HepG2 (cell line): ENCODE results near the gene CUL7. TPM values are rescaled to one million over a fixed set of nuclear protein-coding genes. Genes with fewer than 3 reads are reported as not detected.

Source experiments
- DNMT3B ChIP-seq: conservative IDR thresholded peaks from 2 replicates; pipeline ENCODE4 v1.6.1; 2016; ENCODE audit warnings: missing biosample characterization, control low read depth
- KAT8 ChIP-seq: IDR thresholded peaks from 2 replicates; pipeline ENCODE4 v1.6.1; 2016; ENCODE audit warnings: missing genetic modification reagents, missing compliant biosample characterization
- KDM6A ChIP-seq: IDR thresholded peaks from 2 replicates; pipeline ENCODE4 v1.6.1; 2016; ENCODE audit warnings: low read depth
- KLF16 ChIP-seq, 2 experiments: sonication (generic) in 1 of 2; formaldehyde crosslinking in 1 of 2; IDR thresholded peaks; 2 replicates each; pipeline versions ENCODE4 v1.6.1 to v1.8.0; 2016 to 2023; ENCODE audit warnings: missing genetic modification reagents in 2 of 2, missing compliant biosample characterization in 1 of 2
- MBD4 ChIP-seq: IDR thresholded peaks from 2 replicates; pipeline ENCODE4 v1.6.1; 2012; ENCODE audit warnings: low read length, inconsistent platforms, borderline replicate concordance
- NR3C1 ChIP-seq: sonication (generic); formaldehyde crosslinking; IDR thresholded peaks from 2 replicates; pipeline ENCODE4 v1.4.0; 2020; ENCODE audit warnings: missing genetic modification reagents
- RCOR2 ChIP-seq: IDR thresholded peaks from 2 replicates; pipeline ENCODE4 v1.6.1; 2016; ENCODE audit warnings: missing biosample characterization, missing genetic modification reagents
- REL ChIP-seq: sonication (generic); formaldehyde crosslinking; conservative IDR thresholded peaks from 2 replicates; pipeline ENCODE4 v1.8.0; 2022; ENCODE audit warnings: mild to moderate bottlenecking, missing genetic modification reagents, moderate library complexity
- SSRP1 ChIP-seq: IDR thresholded peaks from 2 replicates; pipeline ENCODE4 v1.6.1; 2016; ENCODE audit warnings: control low read depth
- TCF12 ChIP-seq, 2 experiments: fragments of 450-650 bp in 1 of 2; sonication (generic) in 1 of 2; formaldehyde crosslinking in 1 of 2; IDR thresholded peaks; 2 replicates each; pipeline versions ENCODE4 v1.6.1 to v1.8.0; 2017 to 2022; ENCODE audit warnings: antibody characterized with exemption in 1 of 2, mild to moderate bottlenecking in 1 of 2, missing genetic modification reagents in 1 of 2, moderate library complexity in 1 of 2
- TSC22D2 ChIP-seq: sonication (generic); formaldehyde crosslinking; IDR thresholded peaks from 2 replicates; pipeline ENCODE4 v1.5.1; 2020; ENCODE audit warnings: missing genetic modification reagents, mild to moderate bottlenecking, borderline replicate concordance
- ZNF460 ChIP-seq: sonication (generic); formaldehyde crosslinking; IDR thresholded peaks from 2 replicates; pipeline ENCODE4 v1.5.1; 2020; ENCODE audit warnings: missing genetic modification reagents, mild to moderate bottlenecking, borderline replicate concordance
- ZNF570 ChIP-seq: sonication (generic); formaldehyde crosslinking; IDR thresholded peaks from 2 replicates; pipeline ENCODE4 v1.4.0; 2020; ENCODE audit warnings: mild to moderate bottlenecking, missing genetic modification reagents, borderline replicate concordance
- ZNF724P ChIP-seq: sonication (generic); formaldehyde crosslinking; IDR thresholded peaks from 2 replicates; pipeline ENCODE4 v1.8.0; 2022; ENCODE audit warnings: missing genetic modification reagents, borderline replicate concordance
- ZNF775 ChIP-seq: sonication (generic); formaldehyde crosslinking; IDR thresholded peaks from 2 replicates; pipeline ENCODE4 v1.4.0; 2020; ENCODE audit warnings: missing genetic modification reagents, mild to moderate bottlenecking, moderate library complexity, borderline replicate concordance
- polyA plus RNA-seq, 8 experiments: library from polyadenylated mRNA; depleted of rRNA in 3 of 8; stranded (reverse) in 7 of 8; unstranded in 1 of 8; fragments of >200 nt; fragmentation: Illumina TruSeq in 4 of 8; extraction: Trizol in 4 of 8; gene quantifications; 2 replicates each; pipeline versions ENCODE4 v1.2.1 to v1.2.3, GENCODE V29; 2011 to 2016; ENCODE audit warnings: low read depth in 4 of 8, missing spikeins in 1 of 8, mixed read lengths in 1 of 8; ENCODE audit not compliant: insufficient read depth in 1 of 8
- total RNA-seq, 5 experiments: library from RNA; depleted of rRNA; stranded (reverse); fragments of >200 nt; fragmentation: Illumina TruSeq; extraction: Trizol; gene quantifications; 2 replicates each; pipeline ENCODE4 v1.2.3, GENCODE V29; 2016; ENCODE audit warnings: low read depth in 1 of 5
- TF ChIP-seq, protein P1 (sequence below): sonication (generic); formaldehyde crosslinking; IDR thresholded peaks from 2 replicates; pipeline ENCODE4 v1.8.0; 2022; ENCODE audit warnings: missing genetic modification reagents, mild to moderate bottlenecking, borderline replicate concordance
- TF ChIP-seq, protein P2 (sequence below): sonication (generic); formaldehyde crosslinking; IDR thresholded peaks from 2 replicates; pipeline ENCODE4 v1.4.0; 2020; ENCODE audit warnings: missing genetic modification reagents, borderline replicate concordance
- TF ChIP-seq, protein P3 (sequence below): sonication (generic); formaldehyde crosslinking; IDR thresholded peaks from 2 replicates; pipeline ENCODE4 v1.4.0; 2020; ENCODE audit warnings: missing genetic modification reagents
- TF ChIP-seq, protein P4 (sequence below): sonication (generic); formaldehyde crosslinking; IDR thresholded peaks from 2 replicates; pipeline ENCODE4 v1.5.0; 2020; ENCODE audit warnings: mild to moderate bottlenecking, missing genetic modification reagents, borderline replicate concordance

The CUL7 gene
- total and polyA plus RNA-seq, 2 of the 13 experiments (the other 11 are each of a cell fraction or from before 2014, with no cell fraction given), result 32.0 to 60.7 TPM

DNA sequence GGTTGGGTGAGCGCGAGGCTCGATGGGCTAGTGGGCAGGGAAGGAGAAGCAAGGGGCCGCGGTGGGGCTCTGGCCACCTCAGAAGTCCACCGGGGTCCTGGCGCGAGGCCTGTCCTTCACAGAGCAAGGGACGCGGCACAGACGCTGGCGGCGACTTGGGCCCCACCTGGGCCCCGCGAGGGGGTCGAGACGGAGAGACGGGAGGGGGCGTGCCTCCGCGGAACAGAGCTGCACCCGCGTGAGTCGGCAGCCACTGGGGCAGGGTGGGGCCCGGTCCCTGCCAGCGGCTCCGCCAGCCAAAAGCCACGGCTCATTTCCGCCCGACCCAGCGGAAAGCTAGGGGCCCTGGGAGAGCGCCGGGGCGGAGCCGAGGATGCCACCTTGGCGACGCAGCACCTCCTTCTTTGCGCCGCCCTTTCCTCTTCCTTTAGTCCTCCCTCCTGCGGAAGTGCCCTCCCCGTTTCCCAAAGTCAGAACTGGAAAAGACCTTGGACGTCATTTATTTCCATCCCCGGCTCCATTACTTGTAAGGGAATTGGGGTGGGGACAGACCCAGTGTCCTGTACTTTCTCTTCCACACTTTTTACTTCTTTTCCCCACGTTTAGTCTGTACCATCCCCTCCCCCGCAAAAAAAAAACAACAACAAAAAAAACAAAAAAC is at the start of gene CUL7 (continued):
- TF ChIP-seq ZNF570 (CRISPR knock-in tag) (no peak), TCF12 (IDR thresholded peaks at IDR 0.05) (no peak), TCF12 (CRISPR knock-in tag; IDR thresholded peaks at IDR 0.05) (peak; percentile 59; the same call in 1 of the 2 replicates), ZNF724P (CRISPR knock-in tag) (peak; percentile 85), KAT8 (CRISPR knock-in tag) (peak; percentile 97), RCOR2 (CRISPR knock-in tag) (peak; percentile 55; the same call in 1 of the 2 replicates), KDM6A (peak; percentile 43; the same call in 1 of the 2 replicates), ZNF775 (0 out of 2 replicates have a peak, but pooled peaks have one; percentile 58), DNMT3B (CRISPR knock-in tag) (peak; percentile 91; the same call in 1 of the 2 replicates), NR3C1 (peak; percentile 86; the same call in 1 of the 2 replicates), MBD4 (no peak), SSRP1 (CRISPR knock-in tag) (peak; percentile 45; the same call in 1 of the 2 replicates), KLF16 (CRISPR knock-in tag; IDR thresholded peaks at IDR 0.05) (peak; percentile 68 to 99; a peak in 3 of 4 replicates), REL (no peak; the same call in 1 of the 2 replicates), TSC22D2 (CRISPR knock-in tag) (peak; percentile 90; the same call in 1 of the 2 replicates), ZNF460 (CRISPR knock-in tag) (peak; percentile 43; the same call in 1 of the 2 replicates)
- TF ChIP-seq, protein P1, sequence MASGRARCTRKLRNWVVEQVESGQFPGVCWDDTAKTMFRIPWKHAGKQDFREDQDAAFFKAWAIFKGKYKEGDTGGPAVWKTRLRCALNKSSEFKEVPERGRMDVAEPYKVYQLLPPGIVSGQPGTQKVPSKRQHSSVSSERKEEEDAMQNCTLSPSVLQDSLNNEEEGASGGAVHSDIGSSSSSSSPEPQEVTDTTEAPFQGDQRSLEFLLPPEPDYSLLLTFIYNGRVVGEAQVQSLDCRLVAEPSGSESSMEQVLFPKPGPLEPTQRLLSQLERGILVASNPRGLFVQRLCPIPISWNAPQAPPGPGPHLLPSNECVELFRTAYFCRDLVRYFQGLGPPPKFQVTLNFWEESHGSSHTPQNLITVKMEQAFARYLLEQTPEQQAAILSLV (CRISPR knock-in tag), result peak; percentile 86
- TF ChIP-seq, protein P2, sequence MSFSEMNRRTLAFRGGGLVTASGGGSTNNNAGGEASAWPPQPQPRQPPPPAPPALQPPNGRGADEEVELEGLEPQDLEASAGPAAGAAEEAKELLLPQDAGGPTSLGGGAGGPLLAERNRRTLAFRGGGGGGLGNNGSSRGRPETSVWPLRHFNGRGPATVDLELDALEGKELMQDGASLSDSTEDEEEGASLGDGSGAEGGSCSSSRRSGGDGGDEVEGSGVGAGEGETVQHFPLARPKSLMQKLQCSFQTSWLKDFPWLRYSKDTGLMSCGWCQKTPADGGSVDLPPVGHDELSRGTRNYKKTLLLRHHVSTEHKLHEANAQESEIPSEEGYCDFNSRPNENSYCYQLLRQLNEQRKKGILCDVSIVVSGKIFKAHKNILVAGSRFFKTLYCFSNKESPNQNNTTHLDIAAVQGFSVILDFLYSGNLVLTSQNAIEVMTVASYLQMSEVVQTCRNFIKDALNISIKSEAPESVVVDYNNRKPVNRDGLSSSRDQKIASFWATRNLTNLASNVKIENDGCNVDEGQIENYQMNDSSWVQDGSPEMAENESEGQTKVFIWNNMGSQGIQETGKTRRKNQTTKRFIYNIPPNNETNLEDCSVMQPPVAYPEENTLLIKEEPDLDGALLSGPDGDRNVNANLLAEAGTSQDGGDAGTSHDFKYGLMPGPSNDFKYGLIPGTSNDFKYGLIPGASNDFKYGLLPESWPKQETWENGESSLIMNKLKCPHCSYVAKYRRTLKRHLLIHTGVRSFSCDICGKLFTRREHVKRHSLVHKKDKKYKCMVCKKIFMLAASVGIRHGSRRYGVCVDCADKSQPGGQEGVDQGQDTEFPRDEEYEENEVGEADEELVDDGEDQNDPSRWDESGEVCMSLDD (CRISPR knock-in tag), result no peak
- TF ChIP-seq, protein P3, sequence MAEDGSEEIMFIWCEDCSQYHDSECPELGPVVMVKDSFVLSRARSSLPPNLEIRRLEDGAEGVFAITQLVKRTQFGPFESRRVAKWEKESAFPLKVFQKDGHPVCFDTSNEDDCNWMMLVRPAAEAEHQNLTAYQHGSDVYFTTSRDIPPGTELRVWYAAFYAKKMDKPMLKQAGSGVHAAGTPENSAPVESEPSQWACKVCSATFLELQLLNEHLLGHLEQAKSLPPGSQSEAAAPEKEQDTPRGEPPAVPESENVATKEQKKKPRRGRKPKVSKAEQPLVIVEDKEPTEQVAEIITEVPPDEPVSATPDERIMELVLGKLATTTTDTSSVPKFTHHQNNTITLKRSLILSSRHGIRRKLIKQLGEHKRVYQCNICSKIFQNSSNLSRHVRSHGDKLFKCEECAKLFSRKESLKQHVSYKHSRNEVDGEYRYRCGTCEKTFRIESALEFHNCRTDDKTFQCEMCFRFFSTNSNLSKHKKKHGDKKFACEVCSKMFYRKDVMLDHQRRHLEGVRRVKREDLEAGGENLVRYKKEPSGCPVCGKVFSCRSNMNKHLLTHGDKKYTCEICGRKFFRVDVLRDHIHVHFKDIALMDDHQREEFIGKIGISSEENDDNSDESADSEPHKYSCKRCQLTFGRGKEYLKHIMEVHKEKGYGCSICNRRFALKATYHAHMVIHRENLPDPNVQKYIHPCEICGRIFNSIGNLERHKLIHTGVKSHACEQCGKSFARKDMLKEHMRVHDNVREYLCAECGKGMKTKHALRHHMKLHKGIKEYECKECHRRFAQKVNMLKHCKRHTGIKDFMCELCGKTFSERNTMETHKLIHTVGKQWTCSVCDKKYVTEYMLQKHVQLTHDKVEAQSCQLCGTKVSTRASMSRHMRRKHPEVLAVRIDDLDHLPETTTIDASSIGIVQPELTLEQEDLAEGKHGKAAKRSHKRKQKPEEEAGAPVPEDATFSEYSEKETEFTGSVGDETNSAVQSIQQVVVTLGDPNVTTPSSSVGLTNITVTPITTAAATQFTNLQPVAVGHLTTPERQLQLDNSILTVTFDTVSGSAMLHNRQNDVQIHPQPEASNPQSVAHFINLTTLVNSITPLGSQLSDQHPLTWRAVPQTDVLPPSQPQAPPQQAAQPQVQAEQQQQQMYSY (CRISPR knock-in tag), result no peak
- TF ChIP-seq, protein P4, sequence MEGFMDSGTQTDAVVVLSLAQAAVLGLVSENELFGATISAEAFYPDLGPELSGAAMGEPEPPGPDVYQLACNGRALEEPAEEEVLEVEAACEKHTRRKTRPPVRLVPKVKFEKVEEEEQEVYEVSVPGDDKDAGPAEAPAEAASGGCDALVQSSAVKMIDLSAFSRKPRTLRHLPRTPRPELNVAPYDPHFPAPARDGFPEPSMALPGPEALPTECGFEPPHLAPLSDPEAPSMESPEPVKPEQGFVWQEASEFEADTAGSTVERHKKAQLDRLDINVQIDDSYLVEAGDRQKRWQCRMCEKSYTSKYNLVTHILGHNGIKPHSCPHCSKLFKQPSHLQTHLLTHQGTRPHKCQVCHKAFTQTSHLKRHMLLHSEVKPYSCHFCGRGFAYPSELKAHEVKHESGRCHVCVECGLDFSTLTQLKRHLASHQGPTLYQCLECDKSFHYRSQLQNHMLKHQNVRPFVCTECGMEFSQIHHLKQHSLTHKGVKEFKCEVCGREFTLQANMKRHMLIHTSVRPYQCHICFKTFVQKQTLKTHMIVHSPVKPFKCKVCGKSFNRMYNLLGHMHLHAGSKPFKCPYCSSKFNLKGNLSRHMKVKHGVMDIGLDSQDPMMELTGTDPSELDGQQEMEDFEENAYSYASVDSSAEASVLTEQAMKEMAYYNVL (CRISPR knock-in tag), result peak; percentile 83
